HCT116 (cell line): ENCODE results near the gene DYNC2LI1. TPM values are rescaled to one million over a fixed set of nuclear protein-coding genes. Genes with fewer than 3 reads are reported as not detected.

Experiments
- ATAC-seq: fragments of 200-7000 bp; cut with Tn5 transposase; 2 replicates; pipeline ENCODE4 v1.9.1; 2020; ENCODE audit warnings: mild to moderate bottlenecking, moderate library complexity
- BruUV-seq: library from RNA; stranded (reverse); fragments of 400-500 nt; replicated peaks from 2 replicates; lab custom pipeline; 2021; lab: Mats Ljungman, UMichigan
- CTCF ChIA-PET: fragments of 300-600 bp; sonication (Branson Sonifier 250); formaldehyde crosslinking; loops from one replicate; lab custom pipeline; 2021; ENCODE audit warnings: antibody characterized with exemption; lab: Charles Lee
- POLR2A ChIA-PET: fragments of 300-600, 350-600 bp; sonication (Branson Sonifier 250); formaldehyde crosslinking; loops from one replicate; lab custom pipeline; 2021; ENCODE audit warnings: antibody characterized with exemption; lab: Charles Lee
- RAD21 ChIA-PET, 2 experiments: fragments of 300-600 bp; sonication (Branson Sonifier 250); formaldehyde crosslinking; loops; one replicate each; lab custom pipeline; 2023; ENCODE audit warnings: low total read pairs in 2 of 2; ENCODE audit not compliant: uncharacterized antibody in 2 of 2, unreplicated experiment in 2 of 2, low non-redundant PET in 1 of 2; lab: Charles Lee
- DNase-seq: peaks from one replicate; pipeline ENCODE4 v3.0.0-alpha.2; 2010; ENCODE audit warnings: low read depth, low spot score
- H2AFZ ChIP-seq: fragments of 200-600 bp; shearing (Covaris generic), sonication (generic); 2 replicates; pipeline ENCODE4 v1.6.1; 2017; ENCODE audit warnings: low read depth, mixed run types, mixed read lengths, antibody characterized with exemption, low read length; ENCODE audit not compliant: poor library complexity, severe bottlenecking
- H3K27ac ChIP-seq: 2 replicates; pipeline ENCODE4 v1.5.1; 2012; ENCODE audit warnings: low read depth, low read length
- H3K27me3 ChIP-seq: fragments of 200-600 bp; sonication (generic); 2 replicates; pipeline ENCODE4 v1.6.1; 2016; ENCODE audit warnings: mixed run types, low read length, mixed read lengths; ENCODE audit not compliant: insufficient read depth
- H3K36me3 ChIP-seq, 2 experiments: fragments of 200-500 bp in 1 of 2; fragments of 200-600 bp in 1 of 2; sonication (Bioruptor generic) in 1 of 2; sonication (generic) in 1 of 2; 2 replicates each; pipeline versions ENCODE4 v1.5.1 to v1.6.1; 2014 to 2016; ENCODE audit warnings: low read length in 2 of 2, inconsistent platforms in 1 of 2, mixed read lengths in 1 of 2, mixed run types in 1 of 2; ENCODE audit not compliant: insufficient read depth in 2 of 2, control insufficient read depth in 1 of 2
- H3K4me1 ChIP-seq, 2 experiments: fragments of 200-600 bp in 1 of 2; sonication (generic) in 1 of 2; 2 replicates each; pipeline versions ENCODE4 v1.5.1 to v1.6.1; 2012 to 2017; ENCODE audit warnings: low read length in 2 of 2, inconsistent platforms in 1 of 2, mild to moderate bottlenecking in 1 of 2, mixed read lengths in 1 of 2, mixed run types in 1 of 2, moderate library complexity in 1 of 2; ENCODE audit not compliant: insufficient read depth in 2 of 2, control insufficient read depth in 1 of 2
- H3K4me2 ChIP-seq: fragments of 200-600 bp; sonication (generic); 2 replicates; pipeline ENCODE4 v1.6.1; 2017; ENCODE audit warnings: mixed run types, low read length, mixed read lengths
- H3K4me3 ChIP-seq, 2 experiments: fragments of 200-600 bp in 1 of 2; sonication (generic) in 1 of 2; replicated peaks in 1 of 2; 2 replicates each; pipeline ENCODE4 v1.5.1; 2011 to 2016; ENCODE audit warnings: low read length in 2 of 2, control low read depth in 1 of 2, low read depth in 1 of 2, mild to moderate bottlenecking in 1 of 2, mixed read lengths in 1 of 2, mixed run types in 1 of 2
- H3K79me2 ChIP-seq: fragments of 200-600 bp; sonication (generic); 2 replicates; pipeline ENCODE4 v1.6.1; 2017; ENCODE audit warnings: mild to moderate bottlenecking, mixed run types, low read length, moderate library complexity, mixed read lengths; ENCODE audit not compliant: insufficient read depth
- H3K9ac ChIP-seq: fragments of 200-600 bp; sonication (generic); 2 replicates; pipeline ENCODE4 v1.6.1; 2016; ENCODE audit warnings: low read length, mixed read lengths
- H3K9me2 ChIP-seq: fragments of 200-600 bp; sonication (generic), shearing (Covaris generic); 2 replicates; pipeline ENCODE4 v1.6.1; 2017; ENCODE audit warnings: mixed run types, mild to moderate bottlenecking, moderate library complexity; ENCODE audit not compliant: insufficient read depth
- H3K9me3 ChIP-seq, 2 experiments: fragments of 200-500 bp in 1 of 2; fragments of 200-600 bp in 1 of 2; sonication (Bioruptor generic) in 1 of 2; sonication (generic) in 1 of 2; 2 replicates each; pipeline ENCODE4 v1.6.1; 2014 to 2017; ENCODE audit warnings: low read length in 2 of 2, mixed read lengths in 2 of 2, inconsistent platforms in 1 of 2, low read depth in 1 of 2, mild to moderate bottlenecking in 1 of 2, mixed run types in 1 of 2, moderate library complexity in 1 of 2; ENCODE audit not compliant: control insufficient read depth in 1 of 2, insufficient read depth in 1 of 2
- H4K20me1 ChIP-seq: fragments of 200-600 bp; sonication (generic), shearing (Covaris generic); 2 replicates; pipeline ENCODE4 v1.6.1; 2017; ENCODE audit warnings: mixed run types, mild to moderate bottlenecking, moderate library complexity; ENCODE audit not compliant: insufficient read depth
- ATF3 ChIP-seq: IDR thresholded peaks from 2 replicates; pipeline ENCODE4 v1.6.1; 2012
- CBX3 ChIP-seq: IDR thresholded peaks from 2 replicates; pipeline ENCODE4 v1.6.1; 2012; ENCODE audit warnings: low read depth
- CTCF ChIP-seq, 3 experiments: fragments of 200-600 bp in 1 of 3; sonication (generic) in 1 of 3; IDR thresholded peaks in 2 of 3; conservative IDR thresholded peaks in 1 of 3; 2 replicates each; pipeline ENCODE4 v1.5.1; 2012 to 2017; ENCODE audit warnings: low read depth in 2 of 3, low read length in 2 of 3, antibody characterized with exemption in 1 of 3, borderline replicate concordance in 1 of 3, control low read depth in 1 of 3, mild to moderate bottlenecking in 1 of 3, mixed read lengths in 1 of 3, mixed run types in 1 of 3, moderate library complexity in 1 of 3; ENCODE audit not compliant: insufficient read depth in 1 of 3
- ELF1 ChIP-seq: IDR thresholded peaks from 2 replicates; pipeline ENCODE4 v1.6.1; 2012; ENCODE audit warnings: low read depth, borderline replicate concordance
- EZH2 ChIP-seq: fragments of 200-600 bp; sonication (generic); IDR thresholded peaks from 2 replicates; pipeline ENCODE4 v1.6.1; 2017; ENCODE audit warnings: antibody characterized with exemption, mixed run types
- FOSL1 ChIP-seq: IDR thresholded peaks from 2 replicates; pipeline ENCODE4 v1.6.1; 2012; ENCODE audit warnings: low read depth
- MAX ChIP-seq: IDR thresholded peaks from 2 replicates; pipeline ENCODE4 v1.6.1; 2012
- POLR2A ChIP-seq: IDR thresholded peaks from 2 replicates; pipeline ENCODE4 v1.7.0; 2011; ENCODE audit warnings: borderline replicate concordance; ENCODE audit not compliant: insufficient read depth, insufficient read length; ENCODE audit errors: extremely low read depth
- POLR2AphosphoS5 ChIP-seq: IDR thresholded peaks from 2 replicates; pipeline ENCODE4 v1.6.1; 2011; ENCODE audit warnings: mild to moderate bottlenecking, low read depth, low read length, moderate library complexity
- REST ChIP-seq: IDR thresholded peaks from 2 replicates; pipeline ENCODE4 v1.6.1; 2012; ENCODE audit warnings: low read depth
- SP1 ChIP-seq: IDR thresholded peaks from 2 replicates; pipeline ENCODE4 v1.6.1; 2012; ENCODE audit warnings: low read depth
- TCF7L2 ChIP-seq: IDR thresholded peaks from 2 replicates; pipeline ENCODE4 v1.7.0; 2011; ENCODE audit warnings: borderline replicate concordance, inconsistent platforms; ENCODE audit not compliant: insufficient read depth, insufficient read length; ENCODE audit errors: extremely low read depth
- ZFX ChIP-seq: fragments of 450-650 bp; IDR thresholded peaks from 2 replicates; pipeline ENCODE4 v1.6.1; 2017
- ZNF274 ChIP-seq: fragments of 200-500 bp; sonication (Bioruptor generic); IDR thresholded peaks from 2 replicates; pipeline ENCODE4 v1.6.1; 2014; ENCODE audit warnings: mild to moderate bottlenecking, low read depth, low read length, inconsistent platforms
- intact Hi-C: fragments of 100-400 bp; cut with micrococcal nuclease; formaldehyde crosslinking; loops from 2 replicates; pipeline ENCODE4 v1.10.0; 2022
- total RNA-seq: library from RNA; stranded (reverse); gene quantifications from one replicate; pipeline ENCODE4 v1.2.1, GENCODE V29; 2021; ENCODE audit not compliant: unreplicated experiment

The DYNC2LI1 gene
- total RNA-seq, 1 experiment from 2014 or later: 16.7 TPM

- ChIA-PET CTCF (no interaction called here), POLR2A (no interaction called here), RAD21 (no interaction called here)
- H3K9me2 ChIP-seq: no peaks in the 10 kb centered on the region
- no peaks in the 10 kb centered on the region for H3K79me2 ChIP-seq
- no peak overlapping the region for H2AFZ ChIP-seq
- H4K20me1 ChIP-seq: no peaks in the 10 kb centered on the region
- no peak for TF ChIP-seq POLR2AphosphoS5
- TF ChIP-seq CBX3: no peak
- no peak for TF ChIP-seq MAX
- TF ChIP-seq REST: no peak
- no peak for TF ChIP-seq ATF3
- TF ChIP-seq CTCF (IDR thresholded peaks at IDR 0.05 in 2 of 3, conservative IDR thresholded peaks at IDR 0.05 in 1 of 3; ENCODE audit: borderline replicate concordance in 1 of 3, insufficient read depth in 1 of 3, low read depth in 2 of 3, low read length in 2 of 3): no peak
- TF ChIP-seq TCF7L2: no peak
- TF ChIP-seq EZH2: no peak
- no peak for TF ChIP-seq FOSL1
- no peak for TF ChIP-seq ZFX
- no peak for TF ChIP-seq ZNF274
- no peak for TF ChIP-seq POLR2A
- TF ChIP-seq SP1: no peak
- no peak for TF ChIP-seq ELF1
- H3K4me3 ChIP-seq: no peak overlapping the region
- no peak overlapping the region for H3K27ac ChIP-seq
- no peaks in the 10 kb centered on the region for H3K36me3 ChIP-seq
- ATAC-seq: no peak
- no peaks in the 10 kb centered on the region for H3K4me1 ChIP-seq
- H3K4me2 ChIP-seq: no peak overlapping the region
- H3K9me3 ChIP-seq: no peaks in the 10 kb centered on the region
- H3K9ac ChIP-seq: no peak overlapping the region
- no peak for DNase-seq
- no peaks in the 10 kb centered on the region for H3K27me3 ChIP-seq
- no TSS peak for BruUV-seq
- intact Hi-C loops: no loop called here
Observed at GRCh38 chr2:43810452-43810851, 36.6 kb downstream of the DYNC2LI1 start.
